SK-N-SH treated with all-trans-retinoic acid at 6 μM for 48 hours (cell line): Measurements from ENCODE around the gene CCL5.
A peak's percentile ranks its signal among the peaks of the same experiment; 100 is the strongest.

Experiments used
- ATAC-seq: fragments of 200-7000 bp; cut with Tn5 transposase; 3 replicates; pipeline ENCODE4 v1.9.1; 2020; ENCODE audit warnings: mild to moderate bottlenecking, moderate library complexity
- ARNTL ChIP-seq: fragments of 450-650 bp; formaldehyde crosslinking; IDR thresholded peaks from 2 replicates; pipeline ENCODE4 v1.5.0; 2020; ENCODE audit warnings: low read depth, mild to moderate bottlenecking, moderate library complexity, borderline replicate concordance
- BACH2 ChIP-seq: fragments of 250-450 bp; sonication (Bioruptor Pico); IDR thresholded peaks from 2 replicates; pipeline ENCODE4 v1.9.0; 2021; ENCODE audit warnings: mild to moderate bottlenecking, borderline replicate concordance
- CREB5 ChIP-seq: fragments of 250-450 bp; sonication (Bioruptor Pico); IDR thresholded peaks from 2 replicates; pipeline ENCODE4 v1.5.1; 2020; ENCODE audit warnings: low read depth, mild to moderate bottlenecking, moderate library complexity
- CSDC2 ChIP-seq: fragments of 250-450 bp; sonication (Bioruptor Pico); IDR thresholded peaks from 2 replicates; pipeline ENCODE4 v1.5.0; 2020; ENCODE audit warnings: mild to moderate bottlenecking, moderate library complexity
- CSRNP3 ChIP-seq: fragments of 250-450 bp; sonication (Bioruptor Pico); IDR thresholded peaks from 2 replicates; pipeline ENCODE4 v1.5.1; 2021; ENCODE audit warnings: mild to moderate bottlenecking, moderate library complexity
- ESRRG ChIP-seq: fragments of 250-450 bp; sonication (Bioruptor Pico); IDR thresholded peaks from 2 replicates; pipeline ENCODE4 v1.6.1; 2021; ENCODE audit warnings: mild to moderate bottlenecking
- GLIS3 ChIP-seq: fragments of 250-450 bp; sonication (Bioruptor Pico); IDR thresholded peaks from 2 replicates; pipeline ENCODE4 v1.5.0; 2020; ENCODE audit warnings: mild to moderate bottlenecking, moderate library complexity
- ISL1 ChIP-seq: fragments of 250-450 bp; sonication (Bioruptor Pico); IDR thresholded peaks from 2 replicates; pipeline ENCODE4 v2.1.2; 2022; ENCODE audit warnings: mild to moderate bottlenecking, moderate library complexity
- OSR1 ChIP-seq: fragments of 250-450 bp; sonication (Bioruptor Pico); IDR thresholded peaks from 2 replicates; pipeline ENCODE4 v1.8.0; 2022; ENCODE audit warnings: moderate library complexity, mild to moderate bottlenecking, inconsistent platforms
- RARB ChIP-seq: fragments of 250-450 bp; sonication (Bioruptor Pico); IDR thresholded peaks from 2 replicates; pipeline ENCODE4 v1.8.0; 2021; ENCODE audit warnings: mild to moderate bottlenecking, moderate library complexity
- SNAI2 ChIP-seq: fragments of 250-450 bp; sonication (Bioruptor Pico); IDR thresholded peaks from 2 replicates; pipeline ENCODE4 v1.5.0; 2020; ENCODE audit warnings: mild to moderate bottlenecking, moderate library complexity
- TCF4 ChIP-seq: fragments of 250-450 bp; sonication (Bioruptor Pico); IDR thresholded peaks from 2 replicates; pipeline ENCODE4 v1.8.0; 2021; ENCODE audit warnings: mild to moderate bottlenecking, moderate library complexity, borderline replicate concordance
- TOX ChIP-seq: fragments of 250-450 bp; sonication (Bioruptor Pico); IDR thresholded peaks from 2 replicates; pipeline ENCODE4 v1.8.0; 2021; ENCODE audit warnings: mild to moderate bottlenecking, moderate library complexity, borderline replicate concordance
- ZC3H10 ChIP-seq: fragments of 250-450 bp; sonication (Bioruptor Pico); IDR thresholded peaks from 2 replicates; pipeline ENCODE4 v1.5.1; 2021; ENCODE audit warnings: mild to moderate bottlenecking, moderate library complexity
- ZFP30 ChIP-seq: fragments of 450-650 bp; formaldehyde crosslinking; IDR thresholded peaks from 2 replicates; pipeline ENCODE4 v1.5.0; 2022; ENCODE audit warnings: mild to moderate bottlenecking, moderate library complexity
- ZNF565 ChIP-seq: fragments of 450-650 bp; formaldehyde crosslinking; conservative IDR thresholded peaks from 2 replicates; pipeline ENCODE4 v1.5.0; 2020; ENCODE audit warnings: low read depth, mild to moderate bottlenecking, moderate library complexity
- ZNF70 ChIP-seq: fragments of 450-650 bp; formaldehyde crosslinking; IDR thresholded peaks from 2 replicates; pipeline ENCODE4 v1.5.0; 2020; ENCODE audit warnings: mild to moderate bottlenecking, moderate library complexity
- ZNF8 ChIP-seq: fragments of 450-650 bp; formaldehyde crosslinking; IDR thresholded peaks from 2 replicates; pipeline ENCODE4 v1.5.0; 2020; ENCODE audit warnings: mild to moderate bottlenecking, moderate library complexity
- TF ChIP-seq, protein P1 (sequence below): fragments of 250-450 bp; sonication (Bioruptor Pico); IDR thresholded peaks from 2 replicates; pipeline ENCODE4 v1.8.0; 2021; ENCODE audit warnings: low read depth, mild to moderate bottlenecking, moderate library complexity, borderline replicate concordance
- TF ChIP-seq, protein P2 (sequence below): fragments of 250-450 bp; sonication (Bioruptor Pico); IDR thresholded peaks from 2 replicates; pipeline ENCODE4 v1.5.0; 2020; ENCODE audit warnings: mild to moderate bottlenecking, moderate library complexity

The CCL5 gene

DNA sequence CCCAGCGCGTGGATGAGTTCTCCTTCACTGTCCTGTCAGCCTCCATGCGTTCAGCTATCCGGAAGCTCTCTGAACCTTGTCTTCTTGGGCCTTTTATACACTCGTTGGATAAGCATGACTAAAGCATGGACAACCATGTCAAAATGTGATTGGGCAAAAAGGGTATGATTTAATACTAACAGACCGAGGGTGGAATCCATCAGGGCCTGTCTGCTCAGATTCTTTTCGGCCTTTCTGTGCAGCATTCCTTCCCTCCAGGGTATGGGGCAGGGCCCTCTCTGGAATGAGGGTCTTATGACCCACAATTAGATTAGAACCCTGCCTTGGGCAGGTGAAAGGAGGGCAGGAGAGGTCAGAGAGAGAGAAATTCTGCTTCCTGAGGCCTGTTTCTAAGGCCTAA, 14.0 kb upstream of the CCL5 start:
- no peak for TF ChIP-seq GLIS3 (CRISPR knock-in tag)
- TF ChIP-seq CREB5 (CRISPR knock-in tag) = no peak
- TF ChIP-seq TCF4 (CRISPR knock-in tag) = no peak
- TF ChIP-seq OSR1 (CRISPR knock-in tag) = no peak
- TF ChIP-seq ZC3H10 (CRISPR knock-in tag) = no peak
- no peak for TF ChIP-seq CSRNP3 (CRISPR knock-in tag)
- TF ChIP-seq, protein P1, sequence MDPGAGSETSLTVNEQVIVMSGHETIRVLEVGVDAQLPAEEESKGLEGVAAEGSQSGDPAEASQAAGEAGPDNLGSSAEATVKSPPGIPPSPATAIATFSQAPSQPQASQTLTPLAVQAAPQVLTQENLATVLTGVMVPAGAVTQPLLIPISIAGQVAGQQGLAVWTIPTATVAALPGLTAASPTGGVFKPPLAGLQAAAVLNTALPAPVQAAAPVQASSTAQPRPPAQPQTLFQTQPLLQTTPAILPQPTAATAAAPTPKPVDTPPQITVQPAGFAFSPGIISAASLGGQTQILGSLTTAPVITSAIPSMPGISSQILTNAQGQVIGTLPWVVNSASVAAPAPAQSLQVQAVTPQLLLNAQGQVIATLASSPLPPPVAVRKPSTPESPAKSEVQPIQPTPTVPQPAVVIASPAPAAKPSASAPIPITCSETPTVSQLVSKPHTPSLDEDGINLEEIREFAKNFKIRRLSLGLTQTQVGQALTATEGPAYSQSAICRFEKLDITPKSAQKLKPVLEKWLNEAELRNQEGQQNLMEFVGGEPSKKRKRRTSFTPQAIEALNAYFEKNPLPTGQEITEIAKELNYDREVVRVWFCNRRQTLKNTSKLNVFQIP (CRISPR knock-in tag) = no peak
- TF ChIP-seq ZNF8 (CRISPR knock-in tag) = no peak
- TF ChIP-seq BACH2 (CRISPR knock-in tag) = no peak
- TF ChIP-seq, protein P2, sequence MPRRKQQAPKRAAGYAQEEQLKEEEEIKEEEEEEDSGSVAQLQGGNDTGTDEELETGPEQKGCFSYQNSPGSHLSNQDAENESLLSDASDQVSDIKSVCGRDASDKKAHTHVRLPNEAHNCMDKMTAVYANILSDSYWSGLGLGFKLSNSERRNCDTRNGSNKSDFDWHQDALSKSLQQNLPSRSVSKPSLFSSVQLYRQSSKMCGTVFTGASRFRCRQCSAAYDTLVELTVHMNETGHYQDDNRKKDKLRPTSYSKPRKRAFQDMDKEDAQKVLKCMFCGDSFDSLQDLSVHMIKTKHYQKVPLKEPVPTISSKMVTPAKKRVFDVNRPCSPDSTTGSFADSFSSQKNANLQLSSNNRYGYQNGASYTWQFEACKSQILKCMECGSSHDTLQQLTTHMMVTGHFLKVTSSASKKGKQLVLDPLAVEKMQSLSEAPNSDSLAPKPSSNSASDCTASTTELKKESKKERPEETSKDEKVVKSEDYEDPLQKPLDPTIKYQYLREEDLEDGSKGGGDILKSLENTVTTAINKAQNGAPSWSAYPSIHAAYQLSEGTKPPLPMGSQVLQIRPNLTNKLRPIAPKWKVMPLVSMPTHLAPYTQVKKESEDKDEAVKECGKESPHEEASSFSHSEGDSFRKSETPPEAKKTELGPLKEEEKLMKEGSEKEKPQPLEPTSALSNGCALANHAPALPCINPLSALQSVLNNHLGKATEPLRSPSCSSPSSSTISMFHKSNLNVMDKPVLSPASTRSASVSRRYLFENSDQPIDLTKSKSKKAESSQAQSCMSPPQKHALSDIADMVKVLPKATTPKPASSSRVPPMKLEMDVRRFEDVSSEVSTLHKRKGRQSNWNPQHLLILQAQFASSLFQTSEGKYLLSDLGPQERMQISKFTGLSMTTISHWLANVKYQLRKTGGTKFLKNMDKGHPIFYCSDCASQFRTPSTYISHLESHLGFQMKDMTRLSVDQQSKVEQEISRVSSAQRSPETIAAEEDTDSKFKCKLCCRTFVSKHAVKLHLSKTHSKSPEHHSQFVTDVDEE (CRISPR knock-in tag) = no peak
- TF ChIP-seq ZNF565 (CRISPR knock-in tag) = no peak
- no peak for TF ChIP-seq ZFP30 (CRISPR knock-in tag)
- no peak for TF ChIP-seq RARB (CRISPR knock-in tag)
- TF ChIP-seq SNAI2 (CRISPR knock-in tag) = no peak
- TF ChIP-seq ARNTL (CRISPR knock-in tag) = no peak
- TF ChIP-seq TOX (CRISPR knock-in tag) = no peak
- no peak for TF ChIP-seq ZNF70 (CRISPR knock-in tag)
- TF ChIP-seq, all 23 proteins: peak for 0
- ATAC-seq = no peak

DNA sequence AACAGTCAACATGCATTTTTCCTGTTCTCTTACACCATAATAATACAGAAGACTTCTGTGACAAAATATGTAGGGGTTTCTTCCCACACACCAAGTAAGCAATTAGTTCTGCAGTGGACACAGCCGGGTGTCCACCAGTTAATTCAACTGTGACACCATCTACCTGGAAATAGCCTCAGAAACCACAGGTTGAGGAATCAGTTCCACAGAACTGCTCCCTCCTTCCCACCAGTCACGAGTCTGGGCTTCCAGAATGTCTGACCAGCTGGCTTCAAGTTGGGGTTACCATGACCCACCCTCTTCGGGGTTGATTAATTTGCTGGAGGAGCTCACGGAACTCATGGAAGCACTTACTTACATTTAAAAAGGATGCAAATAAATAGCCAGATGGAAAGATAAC, 13.6 kb upstream of the CCL5 start:
- TF ChIP-seq GLIS3 (CRISPR knock-in tag) = no peak
- no peak for TF ChIP-seq ZC3H10 (CRISPR knock-in tag)
- no peak for TF ChIP-seq ESRRG (CRISPR knock-in tag)
- ATAC-seq = no peak

GRCh38 chr17:35892091-35893035, 12.2 kb upstream of the CCL5 start:
- peak; percentile 25; the same call in 1 of the 3 replicates for ATAC-seq
- no peak for TF ChIP-seq RARB (CRISPR knock-in tag)
- no peak for TF ChIP-seq CSRNP3 (CRISPR knock-in tag)
- TF ChIP-seq ARNTL (CRISPR knock-in tag) = no peak
- no peak for TF ChIP-seq ISL1 (CRISPR knock-in tag)
- no peak for TF ChIP-seq CSDC2
- no peak for TF ChIP-seq ESRRG (CRISPR knock-in tag)
- no peak for TF ChIP-seq SNAI2 (CRISPR knock-in tag)
- TF ChIP-seq ZC3H10 (CRISPR knock-in tag) = no peak
- TF ChIP-seq TCF4 (CRISPR knock-in tag) = no peak
- no peak for TF ChIP-seq OSR1 (CRISPR knock-in tag)
